GM12878 (cell line): ENCODE results near the gene ZNF234. TPM values are rescaled to one million over a fixed set of nuclear protein-coding genes. Genes with fewer than 3 reads are reported as not detected.

ENCODE experiments used
- ATAC-seq: fragments of 200-7000 bp; cut with Tn5 transposase; 3 replicates; pipeline ENCODE4 v1.9.1; 2020; ENCODE audit warnings: mild to moderate bottlenecking, moderate library complexity
- BruUV-seq: library from RNA; stranded (reverse); fragments of 400-500 nt; replicated peaks from 2 replicates; lab custom pipeline; 2021; lab: Mats Ljungman, UMichigan
- CTCF ChIA-PET: fragments of 300-600 bp; sonication (Branson Sonifier 250); formaldehyde crosslinking; extraction: SDS; loops from one replicate; lab custom pipeline; 2021; ENCODE audit warnings: inconsistent platforms; lab: Yijun Ruan, JAX
- POLR2A ChIA-PET: fragments of 350-600 bp; formaldehyde crosslinking; extraction: SDS; loops from one replicate; lab custom pipeline; 2021; ENCODE audit warnings: inconsistent platforms; lab: Charles Lee
- RAD21 ChIA-PET: fragments of 300-600 bp; sonication (Branson Sonifier 250); formaldehyde crosslinking; loops from one replicate; lab custom pipeline; 2023; ENCODE audit warnings: antibody characterized with exemption; ENCODE audit not compliant: unreplicated experiment; lab: Charles Lee
- SMC1A ChIA-PET: fragments of 300-600 bp; sonication (Branson Sonifier 250); formaldehyde crosslinking; loops from one replicate; lab custom pipeline; 2023; ENCODE audit not compliant: unreplicated experiment, uncharacterized antibody; lab: Charles Lee
- DNase-seq: peaks from one replicate; pipeline ENCODE4 v3.0.0-alpha.2; 2011; ENCODE audit warnings: low read depth, low spot score
- FAIRE-seq: peaks from 3 replicates; lab custom pipeline; 2011; peaks lifted over from hg19 to GRCh38; lab: Jason Lieb, UNC
- H2AFZ ChIP-seq: 2 replicates; pipeline ENCODE4 v1.6.0; 2011; ENCODE audit warnings: low read depth, low read length, control low read depth; ENCODE audit not compliant: control insufficient read depth
- H3K27ac ChIP-seq: 2 replicates; pipeline ENCODE4 v1.5.1; 2011; ENCODE audit warnings: control low read depth; ENCODE audit not compliant: control insufficient read depth, insufficient read depth
- H3K27me3 ChIP-seq, 2 experiments: replicated peaks in 1 of 2; 2 replicates each; pipeline versions ENCODE4 v1.6.0 to v1.6.1; 2011; ENCODE audit warnings: low read length in 1 of 2; ENCODE audit not compliant: control insufficient read depth in 2 of 2, insufficient read depth in 2 of 2
- H3K36me3 ChIP-seq, 2 experiments: 2 replicates each; pipeline ENCODE4 v1.5.1; 2011; ENCODE audit warnings: low read length in 1 of 2; ENCODE audit not compliant: control insufficient read depth in 2 of 2, insufficient read depth in 2 of 2
- H3K4me1 ChIP-seq: 2 replicates; pipeline ENCODE4 v1.6.1; 2011; ENCODE audit warnings: mild to moderate bottlenecking, low read length, moderate library complexity, mixed read lengths; ENCODE audit not compliant: control insufficient read depth, insufficient read depth
- H3K4me2 ChIP-seq: 2 replicates; pipeline ENCODE4 v1.6.0; 2011; ENCODE audit warnings: control low read depth; ENCODE audit not compliant: control insufficient read depth, insufficient read depth
- H3K4me3 ChIP-seq: fragments of 200-600 bp; sonication (generic); 2 replicates; pipeline ENCODE4 v1.5.1; 2016
- H3K79me2 ChIP-seq: 2 replicates; pipeline ENCODE4 v1.6.0; 2011; ENCODE audit warnings: low read length; ENCODE audit not compliant: control insufficient read depth, insufficient read depth
- H3K9ac ChIP-seq: 2 replicates; pipeline ENCODE4 v1.8.0; 2011; ENCODE audit warnings: low read length, control low read depth, mixed read lengths; ENCODE audit not compliant: control insufficient read depth, insufficient read depth
- H3K9me3 ChIP-seq: replicated peaks from 3 replicates; pipeline ENCODE4 v1.5.1; 2011; ENCODE audit warnings: mild to moderate bottlenecking, low read length; ENCODE audit not compliant: control insufficient read depth, insufficient read depth
- H4K20me1 ChIP-seq: 2 replicates; pipeline ENCODE4 v1.6.0; 2011; ENCODE audit not compliant: control insufficient read depth, insufficient read depth
- ATF7 ChIP-seq: fragments of 450-650 bp; IDR thresholded peaks from 2 replicates; pipeline ENCODE4 v1.6.1; 2016; ENCODE audit warnings: low read depth, mild to moderate bottlenecking
- BCL11A ChIP-seq: IDR thresholded peaks from 2 replicates; pipeline ENCODE4 v1.6.1; 2011; ENCODE audit warnings: low read depth, low read length
- CHD2 ChIP-seq: IDR thresholded peaks from 2 replicates; pipeline ENCODE4 v1.6.1; 2011; ENCODE audit warnings: low read depth, low read length, improper control_type of control experiment, borderline replicate concordance
- EGR1 ChIP-seq, 2 experiments: IDR thresholded peaks; 1 replicate in 1 of 2; 2 replicates in 1 of 2; pipeline ENCODE4 v1.6.1; 2011 to 2012; ENCODE audit warnings: low read depth in 2 of 2, low read length in 2 of 2, borderline replicate concordance in 1 of 2, mild to moderate bottlenecking in 1 of 2, moderate library complexity in 1 of 2
- FOXK2 ChIP-seq: fragments of 450-650 bp; IDR thresholded peaks from 2 replicates; pipeline ENCODE4 v1.6.1; 2017; ENCODE audit warnings: mild to moderate bottlenecking, moderate library complexity
- LARP7 ChIP-seq: fragments of 450-650 bp; IDR thresholded peaks from 2 replicates; pipeline ENCODE4 v1.6.1; 2017; ENCODE audit warnings: mild to moderate bottlenecking
- MTA2 ChIP-seq: fragments of 450-650 bp; IDR thresholded peaks from 2 replicates; pipeline ENCODE4 v1.6.1; 2016; ENCODE audit warnings: low read depth, mild to moderate bottlenecking, moderate library complexity
- MTA3 ChIP-seq: IDR thresholded peaks from 2 replicates; pipeline ENCODE4 v1.6.1; 2012; ENCODE audit warnings: low read length, inconsistent platforms, borderline replicate concordance
- NFIC ChIP-seq: IDR thresholded peaks from 2 replicates; pipeline ENCODE4 v1.6.1; 2012; ENCODE audit warnings: low read depth, mild to moderate bottlenecking, inconsistent platforms, low read length, moderate library complexity
- NFYB ChIP-seq: IDR thresholded peaks from 2 replicates; pipeline ENCODE4 v1.6.1; 2011; ENCODE audit warnings: low read depth, mild to moderate bottlenecking, low read length, improper control_type of control experiment, moderate library complexity; ENCODE audit not compliant: insufficient read depth
- PAX5 ChIP-seq: IDR thresholded peaks from 2 replicates; pipeline ENCODE4 v1.6.1; 2011; ENCODE audit warnings: low read depth, low read length, borderline replicate concordance
- SMARCA5 ChIP-seq: fragments of 450-650 bp; IDR thresholded peaks from 2 replicates; pipeline ENCODE4 v1.6.1; 2017; ENCODE audit warnings: mild to moderate bottlenecking
- TCF3 ChIP-seq: IDR thresholded peaks from 2 replicates; pipeline ENCODE4 v1.6.1; 2012; ENCODE audit warnings: low read depth, mild to moderate bottlenecking, low read length, borderline replicate concordance; ENCODE audit not compliant: insufficient read depth
- in situ Hi-C: fragments of 300-500 bp; cut with MboI; formaldehyde crosslinking; loops from 9 replicates; pipeline ENCODE4 v1.14.3; 2018; ENCODE audit warnings: mixed read lengths
- intact Hi-C: fragments of 100-400 bp; cut with micrococcal nuclease; formaldehyde crosslinking; loops from one replicate; pipeline ENCODE4 v1.14.2; 2022; ENCODE audit not compliant: unreplicated experiment
- polyA plus RNA-seq, 11 experiments: library from polyadenylated mRNA; depleted of rRNA in 4 of 11; unstranded in 6 of 11; stranded (reverse) in 5 of 11; fragments of >200 nt; fragmentation: Nextera tagmentation in 4 of 11; fragmentation: Illumina TruSeq in 1 of 11; extraction: Ambion mirVana in 4 of 11; extraction: Trizol in 1 of 11; gene quantifications; 1 replicate in 1 of 11; 2 replicates in 10 of 11; pipeline versions ENCODE4 v1.2.1 to v1.2.3, GENCODE V29; 2011 to 2016; ENCODE audit warnings: inconsistent platforms in 2 of 11, missing spikeins in 2 of 11, low read depth in 1 of 11
- total RNA-seq, 4 experiments: library from RNA; depleted of rRNA in 3 of 4; stranded (reverse); fragments of >200 nt in 3 of 4; fragmentation: Illumina TruSeq in 1 of 4; extraction: Trizol in 1 of 4; gene quantifications; 2 replicates each; pipeline versions ENCODE4 v1.2.1 to v1.2.3, GENCODE V29; 2013 to 2021
- TF ChIP-seq, protein P1 (sequence below): fragments of 450-650 bp; IDR thresholded peaks from 2 replicates; pipeline ENCODE4 v1.6.1; 2017; ENCODE audit warnings: mild to moderate bottlenecking, moderate library complexity

ZNF234 gene
- total and polyA plus RNA-seq, 10 of the 15 experiments (the other 5 are each of a cell fraction or from before 2014, with no cell fraction given) = 2.7 to 10.5 (median 5.2) TPM

DNA sequence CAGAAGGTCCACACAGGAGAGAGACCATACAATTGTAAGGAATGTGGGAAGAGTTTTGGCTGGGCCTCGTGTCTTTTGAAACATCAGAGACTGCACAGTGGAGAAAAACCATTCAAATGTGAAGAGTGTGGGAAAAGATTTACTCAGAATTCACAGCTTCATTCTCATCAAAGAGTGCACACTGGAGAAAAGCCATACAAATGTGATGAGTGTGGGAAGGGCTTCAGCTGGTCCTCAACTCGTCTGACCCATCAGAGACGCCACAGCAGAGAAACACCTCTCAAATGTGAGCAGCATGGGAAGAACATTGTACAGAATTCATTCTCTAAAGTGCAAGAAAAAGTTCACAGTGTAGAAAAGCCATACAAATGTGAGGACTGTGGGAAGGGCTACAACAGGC, 33.6 kb upstream of the ZNF234 start (continued):
- TF ChIP-seq, protein P1, sequence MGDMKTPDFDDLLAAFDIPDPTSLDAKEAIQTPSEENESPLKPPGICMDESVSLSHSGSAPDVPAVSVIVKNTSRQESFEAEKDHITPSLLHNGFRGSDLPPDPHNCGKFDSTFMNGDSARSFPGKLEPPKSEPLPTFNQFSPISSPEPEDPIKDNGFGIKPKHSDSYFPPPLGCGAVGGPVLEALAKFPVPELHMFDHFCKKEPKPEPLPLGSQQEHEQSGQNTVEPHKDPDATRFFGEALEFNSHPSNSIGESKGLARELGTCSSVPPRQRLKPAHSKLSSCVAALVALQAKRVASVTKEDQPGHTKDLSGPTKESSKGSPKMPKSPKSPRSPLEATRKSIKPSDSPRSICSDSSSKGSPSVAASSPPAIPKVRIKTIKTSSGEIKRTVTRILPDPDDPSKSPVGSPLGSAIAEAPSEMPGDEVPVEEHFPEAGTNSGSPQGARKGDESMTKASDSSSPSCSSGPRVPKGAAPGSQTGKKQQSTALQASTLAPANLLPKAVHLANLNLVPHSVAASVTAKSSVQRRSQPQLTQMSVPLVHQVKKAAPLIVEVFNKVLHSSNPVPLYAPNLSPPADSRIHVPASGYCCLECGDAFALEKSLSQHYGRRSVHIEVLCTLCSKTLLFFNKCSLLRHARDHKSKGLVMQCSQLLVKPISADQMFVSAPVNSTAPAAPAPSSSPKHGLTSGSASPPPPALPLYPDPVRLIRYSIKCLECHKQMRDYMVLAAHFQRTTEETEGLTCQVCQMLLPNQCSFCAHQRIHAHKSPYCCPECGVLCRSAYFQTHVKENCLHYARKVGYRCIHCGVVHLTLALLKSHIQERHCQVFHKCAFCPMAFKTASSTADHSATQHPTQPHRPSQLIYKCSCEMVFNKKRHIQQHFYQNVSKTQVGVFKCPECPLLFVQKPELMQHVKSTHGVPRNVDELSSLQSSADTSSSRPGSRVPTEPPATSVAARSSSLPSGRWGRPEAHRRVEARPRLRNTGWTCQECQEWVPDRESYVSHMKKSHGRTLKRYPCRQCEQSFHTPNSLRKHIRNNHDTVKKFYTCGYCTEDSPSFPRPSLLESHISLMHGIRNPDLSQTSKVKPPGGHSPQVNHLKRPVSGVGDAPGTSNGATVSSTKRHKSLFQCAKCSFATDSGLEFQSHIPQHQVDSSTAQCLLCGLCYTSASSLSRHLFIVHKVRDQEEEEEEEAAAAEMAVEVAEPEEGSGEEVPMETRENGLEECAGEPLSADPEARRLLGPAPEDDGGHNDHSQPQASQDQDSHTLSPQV = no peak
- TF ChIP-seq CHD2 = no peak
- TF ChIP-seq EGR1 (IDR thresholded peaks at IDR 0.05; ENCODE audit: borderline replicate concordance in 1 of 2, low read depth in 2 of 2, low read length in 2 of 2) = no peak
- no peak for TF ChIP-seq ATF7

DNA sequence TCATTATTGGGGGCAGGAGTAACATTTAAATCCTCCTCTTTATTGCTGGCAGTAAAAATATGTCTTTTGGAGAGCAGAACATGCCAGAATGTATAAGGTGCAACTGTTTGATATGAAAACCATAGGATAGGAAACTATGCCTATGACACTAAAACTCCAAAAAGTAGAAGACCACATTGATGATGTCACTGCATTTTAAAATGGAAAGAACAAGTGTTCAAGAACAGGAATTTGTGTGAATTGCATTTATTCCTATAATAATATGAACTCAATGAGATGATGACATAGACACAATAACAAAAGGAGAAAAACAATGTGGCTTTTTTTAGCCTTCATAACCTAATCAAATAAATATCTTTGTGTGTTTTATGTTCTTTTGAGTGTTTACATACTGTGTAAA, 31.9 kb upstream of the ZNF234 start:
- no TSS peak for BruUV-seq
- FAIRE-seq (no peak), DNase-seq (no peak), ATAC-seq (no peak)
- in situ Hi-C loops (no loop called here), intact Hi-C loops (no loop called here)
- POLR2A ChIA-PET = no interaction called here
- Histone ChIP-seq H3K9ac (no peak overlapping the region), H4K20me1 (no peaks in the 10 kb centered on the region), H2AFZ (no peak overlapping the region), H3K4me3 (no peak overlapping the region), H3K36me3 (peaks cover 0 to 17% of the 10 kb centered on the region in 2 experiments), H3K4me2 (no peak overlapping the region), H3K79me2 (peaks cover 10% of the 10 kb centered on the region), H3K27me3 (no peaks in the 10 kb centered on the region), H3K9me3 (peaks cover 25% of the 10 kb centered on the region), H3K4me1 (no peaks in the 10 kb centered on the region), H3K27ac (no peak overlapping the region)
- RAD21 ChIA-PET = no interaction called here
- CTCF ChIA-PET = no interaction called here
- SMC1A ChIA-PET = no interaction called here
- TF ChIP-seq FOXK2 = no peak
- no peak for TF ChIP-seq SMARCA5
- TF ChIP-seq MTA3 = no peak
- TF ChIP-seq PAX5 = no peak
- TF ChIP-seq NFYB = no peak
- no peak for TF ChIP-seq BCL11A
- no peak for TF ChIP-seq MTA2
- TF ChIP-seq NFIC = no peak
- TF ChIP-seq TCF3 = no peak
- no peak for TF ChIP-seq LARP7
